BJ (cell line): ENCODE measurements around the gene DLST. TPM values are rescaled to one million over a fixed set of nuclear protein-coding genes. Genes with fewer than 3 reads are reported as not detected.

Source experiments
- CTCF ChIA-PET: fragments of 350-600 bp; formaldehyde crosslinking; extraction: SDS; loops from one replicate; lab custom pipeline; 2021; ENCODE audit warnings: antibody characterized with exemption, inconsistent platforms; lab: Yijun Ruan, JAX
- POLR2A ChIA-PET: fragments of 300-600 bp; sonication (Branson Sonifier 250); formaldehyde crosslinking; extraction: SDS; loops from one replicate; lab custom pipeline; 2021; ENCODE audit warnings: antibody characterized with exemption; lab: Charles Lee
- DNase-seq: peaks from one replicate; pipeline ENCODE4 v3.0.0-alpha.2; 2011; ENCODE audit warnings: low read depth
- H3K27me3 ChIP-seq: 2 replicates; pipeline ENCODE4 v1.6.0; 2011; ENCODE audit warnings: low read length; ENCODE audit not compliant: control insufficient read depth, insufficient read depth
- H3K36me3 ChIP-seq: 2 replicates; pipeline ENCODE4 v1.5.1; 2011; ENCODE audit warnings: low read length; ENCODE audit not compliant: control insufficient read depth, insufficient read depth
- H3K4me3 ChIP-seq: 2 replicates; pipeline ENCODE4 v1.5.1; 2011; ENCODE audit warnings: low read depth, mild to moderate bottlenecking, control low read depth, low read length
- polyA plus RNA-seq: library from polyadenylated mRNA; depleted of rRNA; stranded (reverse); fragments of >200 nt; gene quantifications from 2 replicates; pipeline ENCODE4 v1.2.3, GENCODE V29; 2011
- TF ChIP-seq, protein P1 (sequence below): IDR thresholded peaks from 2 replicates; pipeline ENCODE4 v1.5.1; 2011; ENCODE audit warnings: low read depth, mild to moderate bottlenecking, control low read depth, inconsistent platforms, low read length, moderate library complexity; ENCODE audit not compliant: insufficient read depth

DLST gene
- polyA plus RNA-seq, 1 experiment: 150 TPM

DNA sequence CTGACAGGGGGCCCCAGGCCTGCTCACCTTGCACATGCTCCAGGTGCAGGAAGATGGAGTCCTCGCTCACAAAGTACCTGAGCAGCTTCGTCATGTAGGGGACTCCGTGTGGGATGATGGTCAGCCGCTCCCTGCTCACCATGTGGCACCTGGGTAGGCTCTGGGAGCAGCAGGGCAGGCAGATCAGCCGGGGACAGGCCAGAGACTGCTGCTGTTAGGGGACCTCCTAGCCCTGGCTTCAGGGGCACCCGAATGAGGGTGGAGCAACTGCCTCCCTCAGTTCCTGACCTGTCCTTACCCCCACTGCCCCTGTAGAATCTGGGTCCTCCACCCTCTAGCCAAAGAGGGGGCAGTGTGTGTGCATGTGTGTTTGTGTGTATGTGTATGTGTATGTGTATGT is 29.5 kb downstream of the DLST start:
- H3K36me3 ChIP-seq: peaks cover 7% of the 10 kb centered on the region
- H3K27me3 ChIP-seq: no peaks in the 10 kb centered on the region
- POLR2A ChIA-PET: no interaction called here
- no peak for DNase-seq
- TF ChIP-seq, protein P1, sequence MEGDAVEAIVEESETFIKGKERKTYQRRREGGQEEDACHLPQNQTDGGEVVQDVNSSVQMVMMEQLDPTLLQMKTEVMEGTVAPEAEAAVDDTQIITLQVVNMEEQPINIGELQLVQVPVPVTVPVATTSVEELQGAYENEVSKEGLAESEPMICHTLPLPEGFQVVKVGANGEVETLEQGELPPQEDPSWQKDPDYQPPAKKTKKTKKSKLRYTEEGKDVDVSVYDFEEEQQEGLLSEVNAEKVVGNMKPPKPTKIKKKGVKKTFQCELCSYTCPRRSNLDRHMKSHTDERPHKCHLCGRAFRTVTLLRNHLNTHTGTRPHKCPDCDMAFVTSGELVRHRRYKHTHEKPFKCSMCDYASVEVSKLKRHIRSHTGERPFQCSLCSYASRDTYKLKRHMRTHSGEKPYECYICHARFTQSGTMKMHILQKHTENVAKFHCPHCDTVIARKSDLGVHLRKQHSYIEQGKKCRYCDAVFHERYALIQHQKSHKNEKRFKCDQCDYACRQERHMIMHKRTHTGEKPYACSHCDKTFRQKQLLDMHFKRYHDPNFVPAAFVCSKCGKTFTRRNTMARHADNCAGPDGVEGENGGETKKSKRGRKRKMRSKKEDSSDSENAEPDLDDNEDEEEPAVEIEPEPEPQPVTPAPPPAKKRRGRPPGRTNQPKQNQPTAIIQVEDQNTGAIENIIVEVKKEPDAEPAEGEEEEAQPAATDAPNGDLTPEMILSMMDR: no peak
- CTCF ChIA-PET: interaction anchor here (0.6 to 14.0 kb wide), 3 partner anchors 12 to 177 kb away, joined by 3 to 315 read pairs (median 107); partner anchors contain the start of gene RPS6KL1
- no peak overlapping the region for H3K4me3 ChIP-seq

DNA sequence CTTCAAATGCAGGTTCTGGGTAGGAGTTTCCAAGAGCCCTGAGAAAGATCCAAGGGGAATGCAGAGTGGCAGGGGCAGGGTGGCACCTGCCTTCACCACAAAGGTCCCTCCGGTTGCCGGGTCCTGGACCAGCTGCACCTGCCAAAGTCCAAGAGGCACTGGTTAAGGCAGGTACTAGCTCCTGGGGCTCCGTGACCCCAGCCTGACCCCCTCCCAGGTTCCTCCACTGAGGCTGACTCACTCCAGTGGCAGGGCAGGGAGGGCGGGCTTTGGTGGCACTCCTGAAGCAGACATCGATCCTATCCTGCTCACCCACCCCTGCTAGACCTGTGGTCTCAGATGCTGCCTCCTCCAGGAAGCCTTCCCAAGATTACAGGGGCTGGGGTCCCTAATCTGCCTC is 30.0 kb downstream of the DLST start:
- CTCF ChIA-PET: interaction anchor here (9.4 to 14.0 kb wide), 2 partner anchors 53 to 177 kb away, joined by 107 to 315 read pairs; no protein-coding TSS in a partner anchor
- DNase-seq: no peak

DNA sequence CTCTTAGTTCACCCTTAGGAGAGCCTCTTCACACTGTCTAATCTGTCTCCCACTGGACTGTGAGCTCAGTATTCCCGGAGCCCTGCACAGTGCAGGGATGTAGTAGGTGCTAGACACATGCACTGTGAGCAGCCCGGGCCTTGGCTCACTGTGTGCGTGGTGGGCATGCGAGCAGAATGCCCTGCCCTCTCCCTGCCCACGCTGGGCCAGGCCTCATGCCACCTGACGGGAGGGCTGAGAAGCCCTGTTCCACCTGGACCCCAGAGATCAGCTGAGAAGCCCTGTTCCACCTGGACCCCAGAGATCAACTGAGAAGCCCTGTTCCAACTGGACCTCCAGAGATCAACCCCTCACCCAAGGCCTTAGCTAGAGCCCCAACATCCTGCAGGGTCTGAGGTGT is 30.4 kb downstream of the DLST start:
- CTCF ChIA-PET: interaction anchor here (9.4 to 14.0 kb wide), 2 partner anchors 54 to 177 kb away, joined by 107 to 315 read pairs; no protein-coding TSS in a partner anchor

More for the DNA sequence above, 30.0 kb downstream of the DLST start:
- POLR2A ChIA-PET: no interaction called here
- TF ChIP-seq, protein P1: no peak
- peaks cover 4% of the 10 kb centered on the region for H3K36me3 ChIP-seq
- no peak overlapping the region for H3K4me3 ChIP-seq
- H3K27me3 ChIP-seq: no peaks in the 10 kb centered on the region

DNA sequence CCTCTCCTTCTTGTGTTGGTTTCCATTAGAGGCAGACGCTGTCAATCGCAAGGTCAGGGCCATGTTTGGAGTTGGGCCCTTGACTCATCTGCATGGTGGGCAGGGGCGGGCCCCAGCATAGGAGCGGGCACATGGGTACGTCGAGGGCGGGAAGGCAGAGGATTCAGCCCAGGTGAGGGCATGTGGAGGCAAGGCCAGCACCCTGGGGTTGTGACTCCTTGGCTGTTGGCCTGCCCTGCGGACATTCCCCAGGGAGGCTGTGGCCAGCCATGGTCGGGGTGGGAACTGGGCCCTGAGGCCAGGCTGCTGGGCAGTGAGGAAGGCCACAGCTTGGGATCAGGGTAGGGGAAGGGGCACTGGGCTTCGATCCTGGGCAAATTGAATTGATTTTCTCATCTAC is 31.1 kb downstream of the DLST start:
- no peaks in the 10 kb centered on the region for H3K27me3 ChIP-seq
- H3K4me3 ChIP-seq: no peak overlapping the region
- TF ChIP-seq, protein P1: no peak
- ChIA-PET CTCF (interaction anchor here (1.0 to 9.4 kb wide), 2 partner anchors 29 to 176 kb away, joined by 4 to 107 read pairs; no protein-coding TSS in a partner anchor), POLR2A (no interaction called here)
- DNase-seq: no peak
- no peaks in the 10 kb centered on the region for H3K36me3 ChIP-seq

More for the DNA sequence above, 30.4 kb downstream of the DLST start:
- H3K27me3 ChIP-seq: no peaks in the 10 kb centered on the region
- POLR2A ChIA-PET: no interaction called here
- DNase-seq: no peak
- H3K36me3 ChIP-seq: no peaks in the 10 kb centered on the region; the same call in 1 of the 2 replicates
- H3K4me3 ChIP-seq: no peak overlapping the region
- TF ChIP-seq, protein P1: no peak

DNA sequence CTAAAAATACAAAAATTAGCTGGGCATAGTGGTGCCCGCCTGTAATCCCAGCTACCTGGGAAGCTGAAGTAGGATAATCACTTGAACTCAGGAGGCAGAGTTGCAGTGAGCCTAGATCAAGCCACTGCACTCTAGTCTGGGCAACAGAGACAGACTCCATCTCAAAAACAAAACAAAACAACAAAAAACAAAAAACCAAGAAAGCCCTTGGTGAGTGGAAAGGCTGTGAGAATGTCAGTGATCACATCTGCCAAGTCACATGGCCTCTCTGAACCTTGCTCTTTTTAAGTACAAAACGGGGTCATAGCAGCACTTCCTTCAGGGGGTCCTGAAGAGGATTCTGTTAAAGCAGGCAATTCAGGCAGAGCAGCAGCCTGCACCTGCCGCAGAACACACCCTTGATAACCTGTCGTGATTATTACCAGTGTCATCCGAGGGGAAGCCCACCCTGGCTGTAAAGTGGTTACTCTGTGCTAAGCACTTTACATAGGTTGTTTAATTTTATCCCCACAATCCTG is 31.7 kb downstream of the DLST start:
- CTCF ChIA-PET: interaction anchor here (1.0 to 9.4 kb wide), 2 partner anchors 28 to 175 kb away, joined by 4 to 107 read pairs; no protein-coding TSS in a partner anchor

More for the DNA sequence above, 31.7 kb downstream of the DLST start:
- Histone ChIP-seq H3K27me3 (no peaks in the 10 kb centered on the region), H3K4me3 (no peak overlapping the region), H3K36me3 (no peaks in the 10 kb centered on the region)
- POLR2A ChIA-PET: no interaction called here
- DNase-seq: no peak
- TF ChIP-seq, protein P1: no peak
